HEK293 (cell line): ENCODE data around the gene CNTNAP5.

Experiments
- CTCF ChIA-PET: fragments of 350-600 bp; formaldehyde crosslinking; extraction: SDS; loops from one replicate; lab custom pipeline; 2021; ENCODE audit warnings: antibody characterized with exemption; lab: Yijun Ruan, JAX
- POLR2A ChIA-PET: fragments of 300-600 bp; formaldehyde crosslinking; extraction: SDS; loops from one replicate; lab custom pipeline; 2020; ENCODE audit warnings: antibody characterized with exemption, inconsistent platforms; lab: Yijun Ruan, JAX
- H3K27ac ChIP-seq: fragments of 200-500 bp; sonication (Bioruptor generic); 2 replicates; pipeline ENCODE4 v1.5.1; 2014; ENCODE audit warnings: low read depth, low read length, control low read depth, inconsistent platforms; ENCODE audit errors: extremely low read depth
- H3K36me3 ChIP-seq, 2 experiments: fragments of 200-500 bp in 1 of 2; sonication (Bioruptor generic) in 1 of 2; 1 replicate in 1 of 2; 2 replicates in 1 of 2; pipeline ENCODE4 v1.5.1; 2014 to 2017; ENCODE audit warnings: inconsistent platforms in 2 of 2, low read length in 2 of 2; ENCODE audit not compliant: control insufficient read depth in 2 of 2, insufficient read depth in 1 of 2
- H3K4me1 ChIP-seq: fragments of 200-500 bp; sonication (Bioruptor generic); 2 replicates; pipeline ENCODE4 v1.5.1; 2014; ENCODE audit warnings: mild to moderate bottlenecking, low read length, inconsistent platforms; ENCODE audit not compliant: control insufficient read depth, insufficient read depth
- H3K4me3 ChIP-seq: 2 replicates; pipeline ENCODE4 v1.5.1; 2011; ENCODE audit warnings: low read depth, mild to moderate bottlenecking, control low read depth, low read length, moderate library complexity
- H3K9me3 ChIP-seq: fragments of 200-500 bp; sonication (Bioruptor generic); 2 replicates; pipeline ENCODE4 v1.5.1; 2014; ENCODE audit warnings: low read depth, low read length, inconsistent platforms; ENCODE audit not compliant: control insufficient read depth, insufficient read depth
- GLIS1 ChIP-seq: fragments of 450-650 bp; formaldehyde crosslinking; IDR thresholded peaks from 2 replicates; pipeline ENCODE4 v1.5.1; 2016; ENCODE audit warnings: missing biosample characterization, missing genetic modification characterization
- KLF17 ChIP-seq: fragments of 450-650 bp; formaldehyde crosslinking; IDR thresholded peaks from 2 replicates; pipeline ENCODE4 v1.5.1; 2016; ENCODE audit warnings: missing biosample characterization, missing genetic modification characterization
- REST ChIP-seq: fragments of 450-650 bp; formaldehyde crosslinking; IDR thresholded peaks from 2 replicates; pipeline ENCODE4 v1.5.1; 2016; ENCODE audit warnings: missing biosample characterization, missing genetic modification characterization
- SP3 ChIP-seq: fragments of 450-650 bp; formaldehyde crosslinking; IDR thresholded peaks from 2 replicates; pipeline ENCODE4 v1.5.1; 2016; ENCODE audit warnings: missing biosample characterization, missing genetic modification characterization
- YY1 ChIP-seq: fragments of 450-650 bp; formaldehyde crosslinking; IDR thresholded peaks from 2 replicates; pipeline ENCODE4 v1.5.1; 2018; ENCODE audit warnings: missing biosample characterization, missing genetic modification characterization
- ZNF114 ChIP-seq: fragments of 450-650 bp; formaldehyde crosslinking; IDR thresholded peaks from 2 replicates; pipeline ENCODE4 v1.5.0; 2017; ENCODE audit warnings: missing biosample characterization, missing genetic modification characterization
- ZNF214 ChIP-seq: fragments of 450-650 bp; formaldehyde crosslinking; IDR thresholded peaks from 2 replicates; pipeline ENCODE4 v1.5.1; 2017; ENCODE audit warnings: missing biosample characterization, mild to moderate bottlenecking, missing genetic modification characterization, borderline replicate concordance
- ZNF362 ChIP-seq: fragments of 450-650 bp; formaldehyde crosslinking; IDR thresholded peaks from 2 replicates; pipeline ENCODE4 v1.5.1; 2016; ENCODE audit warnings: missing biosample characterization, missing genetic modification characterization
- ZNF394 ChIP-seq: fragments of 450-650 bp; formaldehyde crosslinking; IDR thresholded peaks from 2 replicates; pipeline ENCODE4 v1.5.1; 2016; ENCODE audit warnings: missing biosample characterization, missing genetic modification characterization, mild to moderate bottlenecking, moderate library complexity, borderline replicate concordance
- ZNF423 ChIP-seq: fragments of 450-650 bp; formaldehyde crosslinking; IDR thresholded peaks from 2 replicates; pipeline ENCODE4 v1.5.1; 2016; ENCODE audit warnings: missing biosample characterization, missing genetic modification characterization
- ZNF488 ChIP-seq: fragments of 450-650 bp; formaldehyde crosslinking; IDR thresholded peaks from 2 replicates; pipeline ENCODE4 v1.5.1; 2016; ENCODE audit warnings: missing biosample characterization, missing genetic modification characterization
- ZNF549 ChIP-seq: fragments of 450-650 bp; IDR thresholded peaks from 2 replicates; pipeline ENCODE4 v1.5.1; 2018; ENCODE audit warnings: missing biosample characterization, missing genetic modification characterization, mild to moderate bottlenecking, inconsistent platforms, moderate library complexity
- ZNF558 ChIP-seq: fragments of 450-650 bp; formaldehyde crosslinking; IDR thresholded peaks from 2 replicates; pipeline ENCODE4 v1.5.1; 2016; ENCODE audit warnings: missing biosample characterization, missing genetic modification characterization
- ZNF621 ChIP-seq: fragments of 450-650 bp; formaldehyde crosslinking; IDR thresholded peaks from 2 replicates; pipeline ENCODE4 v1.5.1; 2017; ENCODE audit warnings: missing biosample characterization, missing genetic modification characterization
- ZNF777 ChIP-seq: fragments of 450-650 bp; formaldehyde crosslinking; IDR thresholded peaks from 2 replicates; pipeline ENCODE4 v1.5.1; 2017; ENCODE audit warnings: missing biosample characterization, missing genetic modification characterization, borderline replicate concordance
- ZNF830 ChIP-seq: fragments of 450-650 bp; IDR thresholded peaks from 2 replicates; pipeline ENCODE4 v1.5.0; 2018; ENCODE audit warnings: missing biosample characterization, missing genetic modification characterization, low read depth, mild to moderate bottlenecking, moderate library complexity
- ZNF843 ChIP-seq: fragments of 450-650 bp; formaldehyde crosslinking; IDR thresholded peaks from 2 replicates; pipeline ENCODE4 v1.5.1; 2016; ENCODE audit warnings: missing biosample characterization, missing genetic modification characterization
- ZSCAN5A ChIP-seq: fragments of 450-650 bp; formaldehyde crosslinking; IDR thresholded peaks from 2 replicates; pipeline ENCODE4 v1.5.1; 2016; ENCODE audit warnings: missing biosample characterization, missing genetic modification characterization

The CNTNAP5 gene

GRCh38 chr2:124478761-124479160 lies 453.7 kb downstream of the CNTNAP5 start:
- POLR2A ChIA-PET, result no interaction called here
- no peaks in the 10 kb centered on the region for H3K9me3 ChIP-seq
- H3K27ac ChIP-seq, result no peak overlapping the region
- H3K4me1 ChIP-seq, result no peaks in the 10 kb centered on the region
- H3K36me3 ChIP-seq, result no peaks in the 10 kb centered on the region
- TF ChIP-seq ZNF423 (tag by site-specific recombination), result no peak
- TF ChIP-seq ZNF549 (tag by site-specific recombination), result no peak
- TF ChIP-seq ZNF114, result no peak
- TF ChIP-seq ZNF777 (tag by site-specific recombination), result no peak
- TF ChIP-seq ZNF362 (tag by site-specific recombination), result no peak
- no peak for TF ChIP-seq YY1 (tag by site-specific recombination)
- TF ChIP-seq ZNF394 (tag by site-specific recombination), result no peak
- no peak for TF ChIP-seq ZNF558 (tag by site-specific recombination)
- no peak for TF ChIP-seq GLIS1
- no peak for TF ChIP-seq SP3
- no peak for TF ChIP-seq ZSCAN5A (tag by site-specific recombination)
- TF ChIP-seq ZNF843 (tag by site-specific recombination), result no peak
- no peak for TF ChIP-seq ZNF214 (tag by site-specific recombination)
- TF ChIP-seq ZNF830 (tag by site-specific recombination), result no peak
- no peak for TF ChIP-seq KLF17 (tag by site-specific recombination)
- TF ChIP-seq REST, result no peak
- TF ChIP-seq ZNF488 (tag by site-specific recombination), result no peak
- TF ChIP-seq, all 188 proteins: peak for 0
- no peak overlapping the region for H3K4me3 ChIP-seq
- CTCF ChIA-PET, result no interaction called here

- no peak overlapping the region for H3K4me3 ChIP-seq
- TF ChIP-seq ZNF621 (tag by site-specific recombination), result no peak
- no peaks in the 10 kb centered on the region for H3K36me3 ChIP-seq
- no peaks in the 10 kb centered on the region for H3K9me3 ChIP-seq
- ChIA-PET CTCF (no interaction called here), POLR2A (no interaction called here)
- no peak overlapping the region for H3K27ac ChIP-seq
- H3K4me1 ChIP-seq, result no peaks in the 10 kb centered on the region
Measured at GRCh38 chr2:124480958-124481357, 455.9 kb downstream of the CNTNAP5 start.
